ENCODE measurements around the gene MTPN. TPM values are rescaled to one million over a fixed set of nuclear protein-coding genes. Genes with fewer than 3 reads are reported as not detected.

MTPN gene
- total RNA-seq, 2 experiments from 2014 or later = 88.4 to 94.0 TPM

DNA sequence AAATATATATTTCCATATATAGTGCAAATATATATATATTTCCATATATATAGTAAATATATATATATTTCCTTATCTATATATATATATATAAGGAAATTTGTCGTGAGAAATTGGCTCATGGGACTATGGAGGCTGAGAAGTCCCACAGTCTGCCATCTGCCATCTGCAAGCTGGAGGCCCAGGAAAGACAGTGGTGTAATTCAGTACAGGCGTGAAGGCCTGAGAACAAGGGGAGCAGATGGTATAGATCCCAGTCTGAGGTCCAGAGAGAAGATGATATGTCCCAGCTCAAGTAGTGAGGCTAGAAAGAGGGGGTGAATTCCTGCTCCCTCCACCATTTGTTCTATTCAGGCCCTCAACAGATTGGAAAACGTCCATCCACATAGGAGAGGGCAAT is 78.9 kb downstream of the MTPN start:
- no peaks in the 10 kb centered on the region for H3K4me1 Mint-ChIP-seq (ENCODE audit: low read depth)
- Histone ChIP-seq H3K27me3 (ENCODE audit: control insufficient read depth in 1 of 2, insufficient read depth in 2 of 2, low read length in 2 of 2) (no peaks in the 10 kb centered on the region), H3K36me3 (ENCODE audit: insufficient read depth, low read length) (no peaks in the 10 kb centered on the region), H3K9me3 (ENCODE audit: control insufficient read depth in 1 of 2, insufficient read depth in 1 of 2, low read length in 2 of 2) (no peaks in the 10 kb centered on the region), H3K4me1 (ENCODE audit: insufficient read depth, low read length) (no peaks in the 10 kb centered on the region), H3K27ac (ENCODE audit: low read depth in 1 of 2, low read length in 2 of 2) (no peak overlapping the region), H3K4me3 (ENCODE audit: low read length) (no peak overlapping the region)
- ATAC-seq (ENCODE audit: poor library complexity) (no peak), DNase-seq (no peak)
- H3K4me3 Mint-ChIP-seq = no peak overlapping the region
- H3K27ac Mint-ChIP-seq = no peak overlapping the region
- no peaks in the 10 kb centered on the region for H3K36me3 Mint-ChIP-seq (ENCODE audit: low read depth)
- intact Hi-C loops (cut with DNase I, micrococcal nuclease) = no loop called here
- ChIA-PET POLR2A (no interaction called here), CTCF (no interaction called here)
- no peaks in the 10 kb centered on the region for H3K27me3 Mint-ChIP-seq
- TF ChIP-seq, protein P1, sequence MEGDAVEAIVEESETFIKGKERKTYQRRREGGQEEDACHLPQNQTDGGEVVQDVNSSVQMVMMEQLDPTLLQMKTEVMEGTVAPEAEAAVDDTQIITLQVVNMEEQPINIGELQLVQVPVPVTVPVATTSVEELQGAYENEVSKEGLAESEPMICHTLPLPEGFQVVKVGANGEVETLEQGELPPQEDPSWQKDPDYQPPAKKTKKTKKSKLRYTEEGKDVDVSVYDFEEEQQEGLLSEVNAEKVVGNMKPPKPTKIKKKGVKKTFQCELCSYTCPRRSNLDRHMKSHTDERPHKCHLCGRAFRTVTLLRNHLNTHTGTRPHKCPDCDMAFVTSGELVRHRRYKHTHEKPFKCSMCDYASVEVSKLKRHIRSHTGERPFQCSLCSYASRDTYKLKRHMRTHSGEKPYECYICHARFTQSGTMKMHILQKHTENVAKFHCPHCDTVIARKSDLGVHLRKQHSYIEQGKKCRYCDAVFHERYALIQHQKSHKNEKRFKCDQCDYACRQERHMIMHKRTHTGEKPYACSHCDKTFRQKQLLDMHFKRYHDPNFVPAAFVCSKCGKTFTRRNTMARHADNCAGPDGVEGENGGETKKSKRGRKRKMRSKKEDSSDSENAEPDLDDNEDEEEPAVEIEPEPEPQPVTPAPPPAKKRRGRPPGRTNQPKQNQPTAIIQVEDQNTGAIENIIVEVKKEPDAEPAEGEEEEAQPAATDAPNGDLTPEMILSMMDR (IDR thresholded peaks at IDR 0.05) = no peak
- H3K9me3 Mint-ChIP-seq = no peaks in the 10 kb centered on the region

DNA sequence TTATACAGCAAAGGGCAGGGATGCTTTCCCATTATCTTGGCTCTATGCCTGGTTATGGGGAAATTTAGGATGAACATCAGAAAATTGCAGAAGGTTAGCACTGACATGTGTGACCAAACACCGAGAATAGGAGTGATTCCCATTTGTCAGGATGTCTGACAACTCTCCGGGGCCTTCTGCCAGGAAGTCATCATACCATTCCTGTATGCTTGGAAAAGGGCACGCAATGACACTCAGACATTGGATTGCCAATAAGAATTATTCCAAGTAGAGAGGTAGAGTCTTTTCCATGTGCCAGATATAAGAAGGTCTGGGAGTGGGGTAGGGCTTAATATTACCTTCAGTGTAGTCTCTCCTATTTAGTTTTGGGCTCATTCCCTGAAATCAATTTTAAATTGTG is 82.3 kb downstream of the MTPN start:
- Histone ChIP-seq H3K27me3 (ENCODE audit: control insufficient read depth in 1 of 2, insufficient read depth in 2 of 2, low read length in 2 of 2) (no peaks in the 10 kb centered on the region), H3K9me3 (ENCODE audit: control insufficient read depth in 1 of 2, insufficient read depth in 1 of 2, low read length in 2 of 2) (no peaks in the 10 kb centered on the region), H3K4me3 (ENCODE audit: low read length) (no peak overlapping the region), H3K4me1 (ENCODE audit: insufficient read depth, low read length) (no peaks in the 10 kb centered on the region), H3K36me3 (ENCODE audit: insufficient read depth, low read length) (no peaks in the 10 kb centered on the region), H3K27ac (ENCODE audit: low read depth in 1 of 2, low read length in 2 of 2) (no peak overlapping the region)
- CTCF ChIA-PET = no interaction called here
- Mint-ChIP-seq H3K4me3 (no peak overlapping the region), H3K4me1 (ENCODE audit: low read depth) (no peaks in the 10 kb centered on the region), H3K9me3 (no peaks in the 10 kb centered on the region), H3K27ac (no peak overlapping the region), H3K36me3 (ENCODE audit: low read depth) (no peaks in the 10 kb centered on the region), H3K27me3 (no peaks in the 10 kb centered on the region)
- intact Hi-C loops (cut with DNase I, micrococcal nuclease) = no loop called here
- ATAC-seq (ENCODE audit: poor library complexity) (no peak), DNase-seq (no peak)
- POLR2A ChIA-PET = interaction anchor here (0.6 kb wide), 1 partner anchor 63 kb away, joined by 3 read pairs; no protein-coding TSS in a partner anchor
- TF ChIP-seq, protein P1 (IDR thresholded peaks at IDR 0.05) = no peak

DNA sequence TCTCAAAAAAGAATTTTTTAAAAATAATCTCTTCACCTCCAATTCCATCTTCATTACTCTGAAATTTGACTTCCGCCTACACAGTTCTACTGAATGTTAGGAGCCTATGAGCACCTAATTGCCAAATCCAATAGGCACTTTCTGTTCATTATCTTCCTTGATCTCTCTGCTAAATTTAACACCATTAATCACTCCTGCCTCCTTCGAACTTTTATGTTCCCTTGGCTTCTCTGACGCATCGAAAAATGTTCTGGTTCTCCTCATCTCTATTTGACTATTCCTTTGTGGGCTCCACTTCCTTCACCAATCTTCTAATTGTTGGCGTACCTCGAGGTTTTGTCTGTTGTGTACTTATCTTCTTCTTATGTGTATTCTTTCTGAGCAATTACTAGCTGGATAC is 87.3 kb downstream of the MTPN start:
- H3K4me1 ChIP-seq (ENCODE audit: insufficient read depth, low read length) = no peaks in the 10 kb centered on the region
- no peaks in the 10 kb centered on the region for H3K9me3 ChIP-seq (ENCODE audit: control insufficient read depth in 1 of 2, insufficient read depth in 1 of 2, low read length in 2 of 2)
- Mint-ChIP-seq H3K4me1 (ENCODE audit: low read depth) (no peaks in the 10 kb centered on the region), H3K4me3 (no peak overlapping the region), H3K9me3 (no peaks in the 10 kb centered on the region), H3K27ac (no peak overlapping the region), H3K27me3 (peaks cover 3% of the 10 kb centered on the region), H3K36me3 (ENCODE audit: low read depth) (no peaks in the 10 kb centered on the region)
- no peaks in the 10 kb centered on the region for H3K36me3 ChIP-seq (ENCODE audit: insufficient read depth, low read length)
- ATAC-seq (ENCODE audit: poor library complexity) = no peak
- intact Hi-C loops (cut with DNase I, micrococcal nuclease) = no loop called here
- TF ChIP-seq, protein P1 (IDR thresholded peaks at IDR 0.05) = no peak
- H3K27ac ChIP-seq (ENCODE audit: low read depth in 1 of 2, low read length in 2 of 2) = no peak overlapping the region
- no peak overlapping the region for H3K4me3 ChIP-seq (ENCODE audit: low read length)
- ChIA-PET POLR2A (no interaction called here), CTCF (no interaction called here)
- H3K27me3 ChIP-seq (ENCODE audit: control insufficient read depth in 1 of 2, insufficient read depth in 2 of 2, low read length in 2 of 2) = no peaks in the 10 kb centered on the region
- no peak for DNase-seq

Measured in CD4-positive, alpha-beta T cell (primary cell).